G401 (cell line): ENCODE results near the gene HOXD3. TPM values are rescaled to one million over a fixed set of nuclear protein-coding genes. Genes with fewer than 3 reads are reported as not detected.

Experiments
- DNase-seq: peaks from one replicate; pipeline ENCODE4 v3.0.0-alpha.2; 2015; ENCODE audit warnings: low spot score
- in situ Hi-C: cut with HindIII; loops from 2 replicates; pipeline ENCODE4 v1.10.0; 2016; ENCODE audit warnings: low sequenced_read_pairs, mixed read lengths
- total RNA-seq: library from RNA; depleted of rRNA; stranded (reverse); fragments of >200 nt; shearing (Covaris generic); gene quantifications from 2 replicates; pipeline ENCODE4 v1.2.3, GENCODE V29; 2014; rRNA removed

Gene HOXD3
- total RNA-seq, 1 experiment from 2014 or later: 6.5 TPM

DNA sequence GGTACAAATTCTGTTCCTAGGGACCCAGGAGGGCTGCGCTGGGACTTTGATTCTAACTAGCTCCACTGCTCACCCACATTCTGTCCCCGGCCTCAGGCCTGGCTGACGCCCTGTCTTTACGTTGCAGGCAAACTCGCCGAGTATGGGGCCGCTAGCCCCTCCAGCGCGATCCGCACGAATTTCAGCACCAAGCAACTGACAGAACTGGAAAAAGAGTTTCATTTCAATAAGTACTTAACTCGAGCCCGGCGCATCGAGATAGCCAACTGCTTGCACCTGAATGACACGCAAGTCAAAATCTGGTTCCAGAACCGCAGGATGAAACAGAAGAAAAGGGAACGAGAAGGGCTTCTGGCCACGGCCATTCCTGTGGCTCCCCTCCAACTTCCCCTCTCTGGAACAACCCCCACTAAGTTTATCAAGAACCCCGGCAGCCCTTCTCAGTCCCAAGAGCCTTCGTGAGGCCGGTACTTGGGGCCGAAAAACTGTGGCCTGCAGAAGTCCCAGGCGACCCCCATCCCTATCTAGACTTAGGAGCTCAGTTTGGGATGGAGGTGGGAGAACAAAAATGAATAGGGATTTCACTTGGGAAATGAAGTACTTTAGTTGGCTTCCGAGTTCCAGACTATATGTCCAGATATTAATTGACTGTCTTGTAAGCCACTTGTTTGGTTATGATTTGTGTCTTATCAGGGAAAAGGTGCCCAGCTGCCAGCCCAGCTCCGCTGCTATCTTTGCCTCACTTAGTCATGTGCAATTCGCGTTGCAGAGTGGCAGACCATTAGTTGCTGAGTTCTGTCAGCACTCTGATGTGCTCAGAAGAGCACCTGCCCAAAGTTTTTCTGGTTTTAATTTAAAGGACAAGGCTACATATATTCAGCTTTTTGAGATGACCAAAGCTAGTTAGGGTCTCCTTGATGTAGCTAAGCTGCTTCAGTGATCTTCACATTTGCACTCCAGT, 32.9 kb downstream of the HOXD3 start:
- in situ Hi-C loops: no loop called here
- DNase-seq: no peak

DNA sequence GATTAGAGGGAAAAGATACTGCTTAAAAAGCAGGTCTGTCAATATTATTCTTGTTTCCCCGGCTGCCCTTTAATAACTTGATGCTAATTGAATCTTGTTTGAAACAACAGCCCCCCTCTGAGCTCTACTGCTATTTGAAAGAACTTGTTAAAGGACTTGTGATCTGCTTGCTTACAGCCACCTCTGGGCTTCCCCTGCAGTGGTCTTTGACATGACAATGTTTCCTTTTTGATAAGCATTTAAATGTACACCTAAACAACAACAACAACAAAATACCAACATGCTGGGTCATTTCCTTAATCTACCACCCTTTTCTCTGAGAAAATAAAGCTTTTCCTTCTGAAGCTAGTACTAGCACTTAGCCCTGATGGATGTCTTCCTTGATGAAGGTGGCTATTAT, 35.2 kb downstream of the HOXD3 start:
- in situ Hi-C loops: no loop called here
- DNase-seq: no peak

DNA sequence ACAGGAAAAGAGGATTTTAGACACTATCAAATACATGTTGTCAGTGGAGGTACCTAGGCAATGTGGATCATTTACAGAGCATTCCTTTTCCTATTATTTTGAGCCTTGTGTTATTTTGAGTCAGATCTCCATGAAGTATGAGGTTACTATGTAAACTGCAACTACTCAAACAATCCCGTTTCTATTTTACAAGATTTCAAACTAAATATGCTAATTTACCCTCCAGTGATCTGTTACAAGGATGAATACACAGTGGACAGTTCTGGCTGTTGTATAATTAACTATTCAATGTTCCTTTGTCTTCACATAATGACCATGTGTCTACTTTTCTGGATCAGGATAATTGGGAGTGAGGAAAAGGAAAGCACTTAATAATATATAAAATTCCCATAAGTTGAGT, 35.9 kb downstream of the HOXD3 start:
- in situ Hi-C loops: no loop called here
- no peak for DNase-seq

DNA sequence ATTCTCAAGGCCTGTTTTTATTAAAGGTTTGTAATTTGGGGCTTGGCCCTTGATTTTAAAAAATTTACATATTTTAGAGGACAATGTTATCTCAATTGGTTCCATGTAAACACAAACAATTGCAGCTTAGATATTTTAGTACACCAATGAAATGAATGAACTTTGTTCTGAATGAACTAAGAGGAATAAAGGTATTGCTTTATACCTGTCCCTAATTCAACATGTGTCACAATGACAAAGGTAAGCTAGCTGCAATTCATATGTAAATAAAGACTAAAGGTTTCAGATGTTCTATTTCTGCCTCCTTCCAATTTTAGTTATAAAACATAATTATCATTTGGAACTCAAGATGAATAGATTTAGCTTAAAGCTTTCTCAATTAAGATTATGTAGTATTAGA, 42.8 kb downstream of the HOXD3 start:
- no peak for DNase-seq
- in situ Hi-C loops: no loop called here

DNA sequence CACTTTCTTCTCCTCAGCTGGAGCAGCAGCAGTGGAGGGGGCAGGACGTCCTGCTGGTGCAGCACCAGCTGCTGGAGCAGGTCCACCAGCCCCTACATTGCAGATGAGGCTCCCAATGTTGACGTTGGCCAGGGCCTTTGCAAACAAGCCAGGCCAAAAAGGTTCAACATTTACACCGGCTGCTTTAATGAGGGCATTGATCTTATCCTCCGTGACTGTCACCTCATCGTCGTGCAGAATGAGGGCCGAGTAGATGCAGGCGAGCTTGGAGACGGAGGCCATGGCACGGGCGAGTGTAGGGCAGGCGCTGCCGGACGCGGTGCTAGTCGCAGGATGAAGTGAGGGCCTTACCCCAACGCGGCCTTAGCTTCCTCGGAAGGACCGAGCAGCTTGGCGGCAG, 43.9 kb downstream of the HOXD3 start:
- in situ Hi-C loops: no loop called here
- DNase-seq: no peak

DNA sequence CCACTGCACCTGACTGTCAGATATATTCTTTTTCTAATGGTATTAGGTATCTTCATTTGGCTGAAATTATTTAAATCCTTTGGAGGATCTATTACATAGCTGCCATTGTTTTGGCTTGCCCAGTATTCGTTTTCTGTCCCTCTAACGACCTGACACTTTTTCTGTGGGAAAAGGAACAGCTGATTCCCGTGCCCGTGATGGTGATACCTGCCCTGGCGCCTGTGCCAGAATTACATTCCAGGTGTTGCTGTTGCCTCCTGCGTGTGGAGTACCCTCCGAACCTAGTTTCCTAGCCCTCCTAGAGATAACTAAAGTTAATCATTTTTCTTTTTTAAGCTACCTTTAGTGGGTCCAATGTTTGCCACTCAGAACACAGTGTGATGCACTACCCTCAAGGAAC, 45.4 kb downstream of the HOXD3 start:
- in situ Hi-C loops: no loop called here
- DNase-seq: no peak

DNA sequence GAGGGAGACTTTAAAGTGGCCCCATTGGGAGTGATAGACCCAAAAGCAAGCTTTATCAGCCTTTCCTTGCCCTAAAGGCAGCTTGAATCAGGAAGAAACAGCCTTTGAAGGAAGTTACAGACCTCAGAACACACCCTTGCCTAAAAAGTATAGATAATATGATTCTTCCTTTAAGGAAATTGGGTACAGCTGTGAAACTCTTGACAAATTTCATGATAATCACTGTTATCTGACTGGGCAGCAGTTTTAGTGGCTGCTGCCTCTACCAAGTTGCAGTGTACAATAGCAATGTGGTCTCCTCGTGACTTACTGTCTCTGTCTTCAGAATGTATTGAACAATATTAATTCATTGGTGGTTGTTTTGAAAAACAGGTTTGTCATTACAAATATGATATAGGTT, 48.0 kb downstream of the HOXD3 start:
- in situ Hi-C loops: no loop called here
- no peak for DNase-seq

DNA sequence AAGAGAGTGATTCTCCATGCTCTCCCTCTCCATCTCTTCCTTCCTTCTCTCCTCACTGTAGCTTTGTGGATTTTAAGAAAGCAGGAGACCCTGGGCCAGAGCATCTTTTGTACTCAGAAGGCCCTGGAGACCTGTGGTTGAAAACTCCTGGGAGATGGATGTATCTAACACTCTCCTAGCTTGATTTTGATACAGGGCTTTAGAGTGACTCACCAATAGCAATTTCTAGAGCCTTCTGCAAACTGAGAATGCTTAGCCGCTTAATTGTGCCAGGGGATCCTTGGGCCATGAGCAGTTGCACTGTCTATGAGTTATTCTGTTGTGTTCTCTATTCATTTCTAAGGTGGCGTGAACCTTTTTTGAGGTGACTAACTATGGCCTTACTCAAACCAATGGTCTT, 49.0 kb downstream of the HOXD3 start:
- in situ Hi-C loops: no loop called here
- no peak for DNase-seq

DNA sequence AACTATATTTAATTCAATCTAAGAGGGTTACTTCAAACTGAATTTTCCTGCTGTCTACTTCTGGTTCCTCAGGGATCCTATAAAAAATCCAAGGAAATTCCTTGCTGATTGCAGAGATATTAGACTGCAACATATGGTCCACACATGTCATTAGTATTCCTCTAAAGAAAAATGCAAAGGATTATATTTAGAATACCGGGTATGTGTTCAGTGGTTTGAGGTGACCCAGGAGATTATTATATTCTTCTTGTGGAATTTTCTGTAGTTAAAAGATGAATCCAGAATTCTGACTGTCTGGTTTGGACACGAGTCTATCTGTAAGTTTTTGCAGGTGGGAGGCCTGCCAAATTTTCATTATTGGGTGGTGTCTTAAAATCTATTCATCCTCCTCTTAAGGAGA, 49.6 kb downstream of the HOXD3 start:
- no peak for DNase-seq
- in situ Hi-C loops: no loop called here

DNA sequence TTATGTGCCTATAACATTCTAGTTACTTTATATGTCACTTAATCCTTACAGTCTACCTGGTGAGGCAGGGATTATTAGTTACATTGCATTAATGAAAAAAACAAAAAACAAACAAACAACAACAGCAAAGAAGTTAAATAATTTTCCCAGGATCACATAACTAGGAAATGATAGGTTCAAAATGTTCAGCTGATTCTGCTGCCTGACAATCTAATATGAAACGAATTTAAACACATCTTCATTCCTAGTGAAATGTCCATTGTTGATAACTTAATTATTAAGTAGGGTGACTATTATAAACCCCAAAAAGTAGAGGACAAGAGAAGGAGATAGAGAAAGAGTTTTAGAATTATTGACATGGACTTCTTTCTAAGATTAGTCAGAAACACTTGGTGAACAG, 54.0 kb downstream of the HOXD3 start:
- DNase-seq: no peak
- in situ Hi-C loops: no loop called here

DNA sequence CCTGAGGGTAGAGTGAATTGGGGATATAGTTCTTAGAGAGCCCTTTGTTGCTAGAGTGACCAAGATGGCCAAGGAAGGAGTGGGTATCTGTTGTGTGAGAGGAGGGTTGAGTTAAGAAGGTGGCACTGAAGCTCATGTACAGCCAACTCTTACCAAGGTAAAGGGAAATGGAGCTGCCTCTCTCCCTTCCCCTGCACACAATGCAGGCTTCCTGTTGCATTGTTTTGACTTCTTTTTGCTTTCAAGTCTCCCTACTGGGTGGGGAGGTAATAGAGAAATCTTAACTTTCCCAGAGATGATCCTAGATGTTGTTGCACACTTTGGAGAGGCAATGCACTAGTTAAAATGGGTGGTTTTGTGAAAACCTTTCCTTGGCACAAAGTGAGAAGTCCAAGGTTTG, 55.2 kb downstream of the HOXD3 start:
- DNase-seq: no peak
- in situ Hi-C loops: no loop called here

DNA sequence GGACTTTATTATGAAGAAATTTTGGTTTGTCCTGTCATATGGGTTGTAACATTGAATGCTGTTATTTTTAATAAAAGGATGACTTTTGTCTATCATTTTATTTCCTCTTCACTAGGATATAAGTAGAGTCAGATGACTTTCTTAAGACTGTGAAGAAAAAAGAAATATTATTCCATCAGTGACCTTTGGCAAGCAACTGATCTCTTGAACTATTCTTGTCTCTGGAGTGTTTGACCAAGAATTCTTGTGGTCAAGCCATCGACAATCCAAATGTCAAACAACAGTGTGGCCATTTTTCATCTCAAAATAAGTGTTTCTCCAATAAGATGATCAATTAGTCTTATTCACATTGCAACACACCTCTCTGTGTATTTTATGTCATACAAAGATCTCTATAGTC, 56.3 kb downstream of the HOXD3 start:
- DNase-seq: no peak
- in situ Hi-C loops: no loop called here

Other genes with a start within 250 kb of the HOXD3 start
- gene LNPK, start 155.0 kb upstream of the HOXD3 start, total RNA-seq: 7.4 and 9.4 TPM in 2 replicates
- gene EVX2, start 73.3 kb upstream of the HOXD3 start, total RNA-seq: not detected in 2 replicates
- 0.43 TPM in 1 of 2 replicates, not detected in the other for gene HOXD13, start 64.6 kb upstream of the HOXD3 start, total RNA-seq
- gene HOXD12, start 57.5 kb upstream of the HOXD3 start, total RNA-seq: not detected in 2 replicates
- not detected in 2 replicates for gene HOXD11, start 50.0 kb upstream of the HOXD3 start, total RNA-seq
- gene HOXD10, start 40.5 kb upstream of the HOXD3 start, total RNA-seq: not detected in 2 replicates
- gene HOXD9, start 34.6 kb upstream of the HOXD3 start, total RNA-seq: 6.6 and 10.6 TPM in 2 replicates
- gene HOXD8, start 27.6 kb upstream of the HOXD3 start, total RNA-seq: 4.1 and 4.2 TPM in 2 replicates
- gene HOXD4, start 5.8 kb upstream of the HOXD3 start, total RNA-seq: 1.7 TPM in 1 of 2 replicates, not detected in the other
- 0.68 and 1.3 TPM in 2 replicates for gene HOXD1, start 31.4 kb downstream of the HOXD3 start, total RNA-seq
- 48.7 and 57.6 TPM in 2 replicates for gene MTX2, start 112.1 kb downstream of the HOXD3 start, total RNA-seq